Transverse colon (tissue), 3 donors: Measurements from ENCODE around the gene FKBP2.

Source experiments
- POLR2A ChIP-seq: fragments of 450-650 bp; IDR thresholded peaks from one replicate; pipeline ENCODE4 v1.6.1; 2016; ENCODE audit warnings: antibody characterized with exemption, mild to moderate bottlenecking, moderate library complexity
- TF ChIP-seq, protein P1 (sequence below), 5 experiments: fragments of 200-600 bp in 3 of 5; fragments of 450-650 bp in 2 of 5; sonication (generic) in 3 of 5; IDR thresholded peaks; 1 replicate in 2 of 5; 2 replicates in 3 of 5; pipeline ENCODE4 v1.5.1; 2016 to 2017; ENCODE audit warnings: antibody characterized with exemption in 5 of 5, inconsistent platforms in 3 of 5, mild to moderate bottlenecking in 2 of 5, moderate library complexity in 1 of 5

DNA sequence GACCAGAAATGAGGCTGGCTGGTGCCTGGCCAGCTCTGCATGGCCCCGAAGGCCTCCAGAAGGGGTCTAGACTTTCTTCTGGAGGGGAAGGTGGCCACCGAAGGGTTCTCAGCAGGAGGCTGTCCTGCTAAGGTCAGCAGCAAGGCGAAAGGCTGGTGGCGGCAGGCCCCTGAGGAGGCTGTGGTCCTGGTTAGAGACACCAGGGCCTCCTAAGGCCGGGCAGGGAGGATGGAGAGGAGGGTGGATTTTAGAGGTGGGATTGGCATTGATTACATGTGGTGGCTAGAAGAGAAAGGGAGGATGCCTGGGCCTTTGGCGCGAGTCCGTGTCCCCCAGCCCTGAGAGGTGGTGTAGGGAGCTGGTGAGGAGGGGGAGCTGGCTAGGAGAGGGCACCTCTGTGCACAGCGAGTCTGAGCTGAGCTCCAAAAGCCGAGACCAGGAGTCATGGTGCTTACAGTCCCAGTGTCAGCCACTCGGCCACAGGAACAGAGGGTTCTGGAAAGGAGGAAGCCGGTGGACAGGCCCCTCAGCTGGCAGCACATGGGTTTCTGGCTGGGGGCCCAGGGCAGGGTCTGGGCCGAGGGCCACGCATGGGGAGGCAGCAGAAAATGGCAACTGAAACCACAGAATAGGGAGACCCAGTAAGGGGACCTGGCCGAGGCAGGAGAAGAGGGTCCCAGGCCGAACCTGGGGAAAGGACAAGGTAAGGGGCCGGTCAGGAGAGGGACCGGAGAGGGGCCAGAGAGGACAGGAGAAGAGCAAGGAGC, 31.9 kb upstream of the FKBP2 start:
- TF ChIP-seq, protein P1, sequence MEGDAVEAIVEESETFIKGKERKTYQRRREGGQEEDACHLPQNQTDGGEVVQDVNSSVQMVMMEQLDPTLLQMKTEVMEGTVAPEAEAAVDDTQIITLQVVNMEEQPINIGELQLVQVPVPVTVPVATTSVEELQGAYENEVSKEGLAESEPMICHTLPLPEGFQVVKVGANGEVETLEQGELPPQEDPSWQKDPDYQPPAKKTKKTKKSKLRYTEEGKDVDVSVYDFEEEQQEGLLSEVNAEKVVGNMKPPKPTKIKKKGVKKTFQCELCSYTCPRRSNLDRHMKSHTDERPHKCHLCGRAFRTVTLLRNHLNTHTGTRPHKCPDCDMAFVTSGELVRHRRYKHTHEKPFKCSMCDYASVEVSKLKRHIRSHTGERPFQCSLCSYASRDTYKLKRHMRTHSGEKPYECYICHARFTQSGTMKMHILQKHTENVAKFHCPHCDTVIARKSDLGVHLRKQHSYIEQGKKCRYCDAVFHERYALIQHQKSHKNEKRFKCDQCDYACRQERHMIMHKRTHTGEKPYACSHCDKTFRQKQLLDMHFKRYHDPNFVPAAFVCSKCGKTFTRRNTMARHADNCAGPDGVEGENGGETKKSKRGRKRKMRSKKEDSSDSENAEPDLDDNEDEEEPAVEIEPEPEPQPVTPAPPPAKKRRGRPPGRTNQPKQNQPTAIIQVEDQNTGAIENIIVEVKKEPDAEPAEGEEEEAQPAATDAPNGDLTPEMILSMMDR (IDR thresholded peaks at IDR 0.05) = no peak
- no peak for TF ChIP-seq POLR2A
